GM21737 (cell line): ENCODE results near the gene CCDC71L.

Experiments
- ATAC-seq: cut with Tn5 transposase; IDR thresholded peaks from one replicate; pipeline ENCODE4 v1.9.1; 2021; ENCODE audit warnings: mild to moderate bottlenecking, moderate library complexity; ENCODE audit not compliant: unreplicated experiment

The CCDC71L gene

DNA sequence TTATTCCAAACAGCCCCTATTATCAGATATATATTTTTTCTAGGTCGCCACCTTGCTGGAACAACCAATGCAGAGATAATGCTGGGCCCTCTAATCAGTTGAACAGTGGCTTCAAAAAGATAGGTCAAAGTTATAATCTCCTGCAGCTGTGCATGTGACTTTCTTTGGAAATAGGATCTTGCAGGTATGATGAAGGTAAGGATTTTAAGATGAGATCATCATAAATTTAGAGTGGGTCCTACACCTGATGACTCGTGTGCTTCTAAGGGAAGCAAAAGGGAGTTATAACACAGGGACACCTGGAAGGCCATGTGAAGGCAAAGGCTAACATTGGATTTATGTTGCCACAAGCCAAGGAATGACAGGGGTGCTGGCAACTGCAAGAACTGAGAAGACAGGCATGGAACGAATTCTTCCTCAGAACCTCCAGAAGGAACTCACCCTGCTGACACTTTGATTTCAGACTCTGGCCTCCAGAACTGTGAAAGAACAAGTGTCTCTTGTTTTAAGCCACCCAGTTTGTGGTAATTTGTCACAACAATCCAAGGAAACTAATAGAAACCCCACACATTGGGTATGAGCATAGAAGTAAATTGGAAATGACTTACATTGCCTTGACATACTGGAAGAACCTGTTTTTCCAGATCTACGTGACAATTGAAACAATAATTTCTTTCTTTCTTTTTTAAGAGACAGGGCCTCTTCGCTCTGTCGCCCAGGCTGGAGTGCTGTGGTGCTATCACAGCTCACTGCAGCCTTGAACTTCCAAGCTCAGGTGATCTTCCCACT, 34.4 kb downstream of the CCDC71L start:
- no peak for ATAC-seq

DNA sequence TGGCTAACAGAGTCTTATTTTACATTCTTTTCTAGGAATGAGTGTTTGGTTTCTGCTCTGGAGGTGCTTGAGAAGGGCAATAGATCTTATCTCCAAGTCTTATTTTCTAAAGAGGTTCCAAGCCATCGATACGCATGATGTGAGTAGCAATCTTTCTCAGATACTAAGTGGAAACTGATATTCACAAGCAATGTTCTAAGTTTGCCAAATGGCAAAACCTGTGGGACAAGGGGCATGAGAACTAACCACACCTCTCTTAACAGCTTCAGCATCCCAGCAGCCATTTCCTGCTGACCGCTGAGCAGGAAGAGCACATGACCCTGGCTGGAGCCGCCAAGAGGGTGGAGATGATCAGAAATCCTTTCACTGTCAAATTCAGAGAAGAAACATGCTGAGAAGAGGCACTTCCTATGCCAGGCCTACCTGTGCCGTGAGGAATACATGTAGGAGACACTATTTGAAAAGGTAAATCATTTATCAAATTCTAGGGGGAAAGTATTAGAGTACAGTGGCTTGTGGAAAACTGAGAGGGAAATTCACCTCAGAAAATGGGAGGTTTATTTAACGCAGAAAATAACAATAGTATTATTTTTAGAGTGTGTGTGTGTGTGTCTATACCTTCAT, 35.2 kb downstream of the CCDC71L start:
- ATAC-seq: no peak

DNA sequence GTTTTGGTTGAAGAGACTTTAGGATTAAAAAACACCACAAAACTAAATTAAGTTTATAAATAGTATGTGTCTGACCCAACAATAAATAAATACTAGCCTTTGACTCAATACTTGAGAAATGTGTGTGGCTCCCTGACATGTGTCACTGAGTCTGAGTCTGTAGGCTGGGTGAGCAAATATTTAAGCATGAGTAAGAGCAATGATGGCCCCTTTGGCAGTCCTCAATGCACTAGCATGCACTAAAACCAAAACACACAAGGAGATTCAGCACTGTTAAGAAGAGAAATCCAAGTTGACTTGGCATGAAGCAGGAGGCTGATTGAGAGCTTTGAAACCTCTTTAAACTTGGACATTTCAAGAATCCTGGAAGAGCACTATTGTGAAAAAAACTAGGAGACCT, 37.1 kb downstream of the CCDC71L start:
- ATAC-seq: no peak

DNA sequence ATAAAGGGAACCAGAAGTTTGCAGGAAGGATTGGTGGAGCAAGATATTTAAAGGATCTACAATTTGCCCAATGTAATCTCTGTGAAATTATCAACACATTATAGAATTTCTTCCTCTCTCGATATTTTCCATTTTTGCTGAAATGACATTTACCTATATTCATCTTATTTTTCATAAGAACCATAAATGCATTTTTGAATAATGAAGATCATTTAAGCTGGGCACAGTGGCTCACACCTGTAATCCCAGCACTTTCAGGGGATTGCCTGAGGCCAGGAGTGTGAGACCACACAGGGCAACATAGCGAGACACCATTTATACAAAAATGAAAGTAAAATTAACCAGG, 37.7 kb downstream of the CCDC71L start:
- ATAC-seq: no peak

DNA sequence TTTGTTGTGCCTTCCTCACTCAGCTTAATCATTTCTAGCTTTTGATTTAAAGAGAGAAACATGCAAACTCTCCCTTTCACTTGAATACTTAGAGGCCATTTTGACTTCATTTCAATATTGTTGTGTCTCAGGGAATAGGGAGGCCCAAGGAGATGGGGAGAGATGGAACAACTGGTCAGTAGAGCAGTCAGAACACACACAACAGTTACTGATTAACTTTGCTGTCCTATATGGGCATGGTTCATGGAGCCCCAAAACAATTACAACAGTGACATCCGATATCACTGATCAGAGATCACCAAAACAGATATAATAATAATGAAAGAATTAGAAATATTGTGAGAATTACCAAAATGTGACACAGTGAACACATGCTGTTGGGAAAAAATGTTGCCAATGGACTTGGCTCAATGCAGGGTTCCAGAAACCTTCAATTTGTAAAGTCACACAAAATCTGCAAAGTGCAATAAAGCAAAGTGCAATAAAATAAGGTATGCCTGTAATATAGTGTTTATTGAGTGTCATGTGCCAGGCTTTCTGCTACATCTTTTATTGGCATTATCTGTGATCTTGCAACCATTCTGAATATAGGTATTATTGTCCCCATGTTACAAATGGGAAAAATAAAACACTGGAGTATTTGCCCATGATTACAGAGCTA, 38.2 kb downstream of the CCDC71L start:
- ATAC-seq: no peak

DNA sequence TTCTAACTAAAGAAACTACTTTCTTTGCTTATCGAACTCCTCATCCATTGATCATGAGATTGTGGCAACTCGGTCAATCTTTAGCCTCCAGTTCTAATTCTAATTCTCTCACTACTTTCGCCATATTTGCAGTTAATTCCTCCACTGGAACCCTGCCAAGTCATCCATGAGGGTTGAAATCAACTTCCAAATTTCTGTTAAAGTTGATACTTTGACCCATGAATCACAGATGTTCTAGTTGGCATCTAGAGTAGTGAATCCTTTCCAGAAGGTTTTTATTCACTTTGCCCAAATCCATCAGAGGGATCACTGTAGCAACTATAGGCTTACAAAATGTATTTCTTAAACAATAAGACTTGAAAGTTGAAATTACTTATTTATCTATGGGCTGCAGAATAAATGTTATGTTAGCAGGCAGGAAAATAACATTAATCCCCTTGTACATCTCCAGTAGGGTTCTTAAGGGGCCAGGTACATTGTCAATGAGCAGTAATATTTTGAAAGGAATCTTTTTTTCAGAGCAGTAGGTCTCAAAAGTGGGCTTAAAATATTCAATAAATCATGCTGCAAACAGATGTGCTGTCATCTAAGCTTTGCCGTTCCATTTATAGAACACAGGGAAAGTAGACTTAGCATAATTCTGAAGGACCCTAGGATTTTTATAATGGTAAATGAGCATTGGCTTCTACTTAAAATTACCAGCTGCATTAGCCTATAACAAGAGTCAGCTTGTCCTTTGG, 39.4 kb downstream of the CCDC71L start:
- ATAC-seq: no peak

DNA sequence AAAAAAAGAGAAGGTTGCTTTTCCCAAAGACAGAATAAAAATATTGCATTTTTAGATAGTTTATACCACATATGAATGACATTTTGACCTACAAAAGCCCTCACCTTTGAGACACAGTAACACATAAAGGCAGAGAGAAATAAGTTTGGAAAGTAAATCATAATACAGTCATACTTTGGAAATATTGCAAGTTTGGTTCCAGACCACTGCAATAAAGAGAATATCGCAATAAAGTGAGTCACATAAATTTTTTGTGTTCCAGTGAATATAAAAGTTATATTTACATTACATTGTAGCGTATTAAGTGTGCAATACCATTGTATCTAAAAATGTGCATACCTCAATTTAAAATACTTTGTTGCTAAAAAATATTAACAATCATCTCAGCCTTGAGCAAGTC, 40.3 kb downstream of the CCDC71L start:
- no peak for ATAC-seq

DNA sequence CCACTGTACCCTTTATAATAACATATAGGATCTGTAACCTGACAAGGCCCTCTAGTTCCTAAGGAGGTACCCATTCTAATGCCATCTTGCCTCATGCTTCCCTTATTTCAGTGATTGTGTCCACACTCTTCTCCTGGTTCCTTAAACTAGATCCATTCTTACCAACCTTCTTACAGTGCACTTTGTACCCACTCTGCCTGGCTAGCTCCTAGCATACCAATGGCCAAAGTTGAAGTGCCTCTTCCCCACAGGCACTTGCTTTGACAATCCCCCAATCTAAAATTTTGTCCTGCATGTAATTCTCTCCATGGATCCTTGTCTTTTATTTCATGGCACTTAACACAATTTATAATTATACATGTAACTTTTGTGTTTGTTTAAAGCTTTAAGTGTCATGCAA, 40.9 kb downstream of the CCDC71L start:
- ATAC-seq: no peak

DNA sequence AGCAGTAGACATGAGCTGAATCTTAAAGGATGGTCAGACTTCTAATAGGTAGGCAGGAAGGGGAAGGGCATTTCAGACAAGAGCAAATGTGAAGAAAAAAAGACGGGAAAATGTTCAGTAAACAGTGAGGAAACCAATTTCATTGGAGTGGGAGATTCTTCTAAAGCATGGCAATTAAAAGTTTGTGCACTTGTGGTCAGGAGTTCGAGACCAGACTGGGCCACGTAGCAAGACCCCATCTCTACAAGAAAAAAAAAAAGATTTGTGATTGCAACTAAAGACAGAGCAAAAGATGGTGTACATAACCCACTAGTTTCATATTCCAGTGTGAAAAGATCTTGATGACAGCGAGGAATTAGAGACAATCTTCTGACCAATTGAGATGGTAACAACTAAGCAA, 41.7 kb downstream of the CCDC71L start:
- no peak for ATAC-seq

DNA sequence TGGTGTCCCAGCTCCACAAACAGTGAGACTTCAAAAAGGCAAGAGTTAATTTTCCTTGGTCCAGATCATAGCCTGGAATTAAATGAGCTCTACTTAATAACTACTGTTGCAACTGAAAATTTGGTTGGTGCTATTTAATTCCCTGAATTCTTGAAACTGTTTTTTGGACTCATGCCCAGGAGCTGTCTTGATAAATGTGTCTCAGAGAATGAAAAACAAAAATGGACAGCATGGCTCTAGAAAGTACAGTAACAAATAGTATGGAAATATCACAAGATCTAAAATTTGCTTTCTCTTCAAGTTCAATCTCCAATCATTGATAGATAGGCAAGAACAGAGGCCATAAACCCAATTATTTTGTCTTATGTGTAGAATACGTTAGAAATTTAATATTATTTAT, 42.5 kb downstream of the CCDC71L start:
- ATAC-seq: no peak

DNA sequence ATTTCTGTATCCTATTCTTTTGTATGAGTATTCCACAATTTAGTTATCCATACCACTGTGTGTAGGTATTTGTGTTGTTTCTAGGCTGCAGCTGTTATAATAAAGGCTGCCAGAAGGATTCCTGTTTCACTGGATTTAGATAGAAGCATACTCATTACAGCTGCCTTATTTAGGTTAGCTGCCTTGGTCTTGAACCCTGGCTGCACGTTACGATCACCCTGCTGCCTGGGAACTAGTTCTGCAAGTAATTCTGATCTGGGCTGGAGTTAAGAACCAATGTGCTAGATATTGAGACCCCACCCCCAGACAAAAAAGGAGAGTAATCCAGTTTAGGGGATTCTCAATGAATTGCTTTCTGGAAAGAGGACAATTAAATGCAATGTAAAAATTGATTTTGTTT, 43.1 kb downstream of the CCDC71L start:
- ATAC-seq: no peak

DNA sequence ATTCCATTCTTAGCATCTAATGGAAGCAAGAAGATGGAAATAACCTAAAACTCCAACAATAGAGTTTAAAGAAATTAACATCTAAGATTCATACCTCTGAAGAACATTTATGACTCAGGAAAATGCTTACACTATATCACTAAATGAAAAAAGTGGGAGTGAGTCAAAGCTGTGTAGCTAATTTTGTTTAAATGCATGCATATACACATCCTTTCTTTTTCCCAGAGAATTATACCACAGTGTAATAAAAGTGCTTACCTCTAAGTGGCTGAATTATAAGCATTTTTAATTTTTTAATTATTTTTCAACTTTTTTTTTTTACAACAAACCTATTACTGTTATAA, 44.3 kb downstream of the CCDC71L start:
- no peak for ATAC-seq

DNA sequence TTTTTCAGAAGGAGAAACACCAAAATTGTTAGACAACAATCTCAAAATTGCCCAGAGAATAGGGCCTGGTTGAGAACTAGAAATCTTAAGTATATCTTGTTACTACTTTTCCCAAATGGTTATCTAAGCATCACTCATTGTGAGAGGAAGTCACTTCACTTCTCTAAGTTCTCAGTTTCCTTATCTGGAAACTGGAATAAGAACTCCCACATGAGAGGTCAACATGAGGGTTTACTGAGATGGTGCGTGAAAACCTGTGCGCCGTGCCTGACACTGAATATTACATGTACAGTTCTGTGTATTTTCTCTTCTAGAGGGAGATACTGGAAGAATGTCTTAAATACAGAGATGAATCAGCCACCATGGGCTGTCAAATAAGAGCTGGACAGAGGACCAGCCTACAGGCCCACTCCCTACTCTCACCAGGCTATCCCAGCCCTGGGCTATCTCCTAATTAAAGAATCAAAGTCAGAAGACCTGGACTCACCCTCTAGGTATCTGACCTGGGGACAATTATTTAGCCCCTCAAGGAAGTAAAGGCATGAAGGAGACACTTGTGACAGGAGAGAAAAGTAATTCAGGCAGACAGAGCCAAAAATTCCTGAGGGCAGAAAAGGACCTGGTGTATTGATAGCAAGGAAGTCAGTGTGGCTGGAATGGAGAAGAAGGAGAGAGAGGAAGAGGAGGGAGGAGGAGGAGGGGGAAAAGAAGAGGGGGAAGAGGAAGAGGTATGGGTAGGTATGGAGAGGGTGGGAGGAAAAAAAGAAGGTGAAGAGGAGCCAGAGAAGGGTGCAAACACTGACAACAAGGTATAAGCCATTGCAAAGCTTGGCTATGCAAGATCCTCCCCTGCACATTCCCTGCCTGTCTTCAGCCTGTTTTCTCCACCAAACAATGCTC, 44.9 kb downstream of the CCDC71L start:
- ATAC-seq: no peak

DNA sequence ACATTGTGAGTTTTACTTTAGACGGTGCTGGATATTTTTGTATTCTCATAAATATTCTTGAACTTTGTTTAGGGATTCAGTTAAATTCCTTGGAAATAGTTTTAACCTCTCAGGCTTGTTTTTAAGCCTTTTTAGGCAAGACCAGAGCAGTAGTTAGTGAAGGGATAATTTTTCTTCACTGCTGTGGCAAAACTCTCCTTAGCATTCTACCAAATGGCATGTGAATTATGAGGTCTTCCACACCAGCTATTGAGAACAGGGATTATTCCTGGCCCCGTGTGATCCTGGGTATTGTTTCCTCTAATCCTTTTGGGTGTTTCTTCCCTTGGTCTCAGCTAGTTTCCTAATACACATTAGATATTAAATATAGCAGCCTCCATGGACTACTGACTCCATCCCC, 46.2 kb downstream of the CCDC71L start:
- ATAC-seq: no peak

DNA sequence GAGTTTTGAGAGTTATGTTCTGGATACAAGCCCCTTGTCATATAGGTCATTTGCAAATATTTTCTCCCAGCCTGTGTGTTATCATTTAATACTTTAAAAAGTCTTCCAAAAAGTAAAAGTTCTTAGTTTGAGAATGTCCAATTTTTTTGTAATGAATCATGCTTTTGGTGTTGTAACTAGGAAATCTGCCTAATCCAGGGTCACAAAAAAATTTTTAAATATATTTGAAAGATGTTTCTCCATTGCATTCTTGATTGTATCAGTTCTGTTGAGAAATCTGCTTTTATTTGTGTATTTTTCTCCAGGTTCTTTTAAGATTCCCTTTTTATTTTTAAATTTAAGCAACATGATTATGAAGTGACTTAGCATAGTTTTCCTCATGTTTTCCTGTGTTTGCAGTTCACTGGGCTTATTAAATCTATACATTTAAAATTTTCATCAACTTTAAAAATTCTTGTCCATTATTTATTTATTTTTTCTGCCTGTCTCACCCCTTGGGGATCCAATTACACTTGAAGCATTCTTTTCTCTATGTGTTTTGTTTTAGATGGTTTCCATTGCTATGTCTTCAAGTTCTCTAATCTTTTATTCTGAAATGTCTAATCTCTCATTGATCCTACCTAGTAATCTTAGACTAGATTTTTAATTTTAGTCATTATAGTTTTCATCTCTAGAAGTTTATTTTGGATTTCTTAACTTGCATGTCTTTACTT, 47.0 kb downstream of the CCDC71L start:
- no peak for ATAC-seq

DNA sequence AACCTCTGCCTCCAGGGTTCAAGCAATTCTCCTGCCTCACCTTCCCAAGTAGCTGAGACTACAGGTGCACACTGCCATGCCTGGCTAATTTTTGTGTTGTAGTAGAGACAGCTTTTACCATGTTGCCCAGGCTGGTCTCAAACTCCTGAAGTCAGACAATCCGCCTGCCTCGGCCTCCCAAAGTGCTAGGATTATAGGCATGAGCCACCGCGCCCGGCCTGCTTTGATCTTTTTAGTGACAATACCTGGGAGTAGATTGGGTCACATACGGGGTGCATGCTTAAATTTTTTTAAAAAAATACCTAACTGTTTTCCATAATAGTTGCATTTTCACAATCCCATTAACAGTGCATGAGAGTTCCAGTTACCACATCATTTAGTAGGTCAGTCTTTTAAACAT, 47.7 kb downstream of the CCDC71L start:
- ATAC-seq: no peak

DNA sequence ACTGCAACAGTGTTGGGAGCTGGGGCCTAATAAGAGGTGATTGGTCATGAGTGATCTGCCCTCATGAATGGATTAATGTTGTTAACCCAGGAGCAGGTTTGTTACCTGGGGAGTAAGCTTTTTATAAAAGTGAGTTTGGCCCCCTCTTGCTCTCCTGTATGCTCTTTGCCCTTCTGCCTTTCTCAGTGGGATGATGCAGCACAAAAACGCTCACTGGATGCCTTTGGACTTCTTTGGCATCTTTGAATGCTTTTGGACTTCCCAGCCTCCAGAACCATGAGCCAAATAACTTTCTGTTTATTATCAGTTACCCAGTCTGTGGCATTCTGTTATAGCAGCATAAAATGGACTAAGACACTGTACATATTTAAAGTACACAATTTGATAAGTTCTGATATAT, 48.5 kb downstream of the CCDC71L start:
- no peak for ATAC-seq

DNA sequence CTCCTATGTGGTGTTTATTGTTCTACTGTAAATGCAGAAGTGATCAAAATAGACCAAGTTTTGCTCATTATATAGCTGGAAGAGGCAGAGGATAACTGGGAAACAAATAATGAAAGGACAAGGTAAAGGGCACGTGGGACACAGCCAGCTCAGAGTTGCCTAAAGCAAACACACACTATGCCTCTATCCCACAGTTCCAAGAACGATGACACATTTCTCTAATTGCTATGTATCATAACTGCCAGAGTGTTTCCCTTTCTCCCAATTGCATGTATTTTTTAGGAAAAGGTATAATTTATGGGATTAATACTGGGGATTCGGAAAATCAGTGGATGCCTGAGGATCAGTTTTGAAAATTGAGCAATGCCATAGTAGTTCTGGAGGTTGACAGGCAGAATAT, 49.0 kb downstream of the CCDC71L start:
- no peak for ATAC-seq

DNA sequence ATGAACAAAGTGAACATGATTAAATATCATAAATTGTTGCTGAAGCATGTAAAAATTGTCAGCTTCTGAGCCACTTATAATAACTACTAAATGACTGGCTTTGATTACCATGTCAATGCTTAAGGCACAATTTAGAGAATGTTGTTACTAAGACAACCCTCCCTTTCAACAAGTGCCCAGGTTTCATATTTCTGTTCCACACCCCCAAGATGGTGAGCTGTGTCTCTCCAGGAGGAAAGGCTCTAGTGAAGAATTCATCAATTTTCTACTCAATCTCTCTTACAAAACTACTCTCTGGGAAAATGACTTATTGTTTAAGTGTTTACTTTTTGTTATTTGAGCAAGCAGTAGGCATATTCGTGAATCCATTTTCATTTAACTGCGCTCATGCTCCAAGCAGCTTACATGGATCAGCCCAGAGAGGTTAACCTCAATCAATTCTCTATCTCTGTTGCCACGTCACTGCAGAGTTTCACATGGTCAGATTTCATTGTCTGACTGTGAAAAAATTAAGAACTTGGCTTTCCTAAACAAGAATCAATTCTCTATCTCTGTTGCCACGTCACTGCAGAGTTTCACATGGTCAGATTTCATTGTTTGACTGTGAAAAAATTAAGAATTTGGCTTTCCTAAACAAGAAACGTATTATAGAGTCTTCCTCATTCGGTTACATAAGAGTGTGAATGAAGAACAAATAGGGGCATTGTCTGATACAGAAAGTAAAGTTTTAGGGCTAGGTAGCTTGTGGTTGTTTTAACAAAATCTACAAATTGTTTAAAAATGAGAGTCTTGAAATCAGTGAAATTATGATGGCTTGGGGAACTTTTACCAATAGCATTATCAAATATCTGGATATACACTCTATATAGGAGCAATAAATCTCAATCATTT, 49.7 kb downstream of the CCDC71L start:
- ATAC-seq: no peak
